Measurements from ENCODE around the gene CBX2.

CBX2 gene

GRCh38 chr17:79765708-79766107 lies 12.2 kb upstream of the CBX2 start:
- TF ChIP-seq REST (IDR thresholded peaks at IDR 0.05; ENCODE audit: insufficient read depth in 1 of 2, low read depth in 2 of 2, low read length in 2 of 2) = no peak
- no peak for TF ChIP-seq TAF1 (IDR thresholded peaks at IDR 0.05; ENCODE audit: borderline replicate concordance, insufficient read depth, low read length)
- no peak for TF ChIP-seq FOXP2 (optimal IDR thresholded peaks at IDR 0.05; ENCODE audit: borderline replicate concordance, extremely low read depth, extremely low read length, insufficient read depth)
- TF ChIP-seq POLR2AphosphoS5 (IDR thresholded peaks at IDR 0.05; ENCODE audit: low read depth, low read length) = no peak
- no peak for TF ChIP-seq SIN3A (IDR thresholded peaks at IDR 0.05; ENCODE audit: borderline replicate concordance, insufficient read depth, low read length)

- TF ChIP-seq SIN3A (IDR thresholded peaks at IDR 0.05; ENCODE audit: borderline replicate concordance, insufficient read depth, low read length) = no peak
- no peak for TF ChIP-seq FOXP2 (optimal IDR thresholded peaks at IDR 0.05; ENCODE audit: borderline replicate concordance, extremely low read depth, extremely low read length, insufficient read depth)
- no peak for TF ChIP-seq TAF1 (IDR thresholded peaks at IDR 0.05; ENCODE audit: borderline replicate concordance, insufficient read depth, low read length)
- no peak for TF ChIP-seq POLR2AphosphoS5 (IDR thresholded peaks at IDR 0.05; ENCODE audit: low read depth, low read length)
- no peak for TF ChIP-seq REST (IDR thresholded peaks at IDR 0.05; ENCODE audit: insufficient read depth in 1 of 2, low read depth in 2 of 2, low read length in 2 of 2)
These were observed 8.1 kb upstream of the CBX2 start for GRCh38 chr17:79769570-79770506.

- no peak for TF ChIP-seq FOXP2 (optimal IDR thresholded peaks at IDR 0.05; ENCODE audit: borderline replicate concordance, extremely low read depth, extremely low read length, insufficient read depth)
- TF ChIP-seq TAF1 (IDR thresholded peaks at IDR 0.05; ENCODE audit: borderline replicate concordance, insufficient read depth, low read length) = no peak
- no peak for TF ChIP-seq SIN3A (IDR thresholded peaks at IDR 0.05; ENCODE audit: borderline replicate concordance, insufficient read depth, low read length)
- TF ChIP-seq REST (IDR thresholded peaks at IDR 0.05; ENCODE audit: insufficient read depth in 1 of 2, low read depth in 2 of 2, low read length in 2 of 2) = no peak
- TF ChIP-seq POLR2AphosphoS5 (IDR thresholded peaks at IDR 0.05; ENCODE audit: low read depth, low read length) = no peak
These were observed 6.7 kb upstream of the CBX2 start for GRCh38 chr17:79771276-79771675.

GRCh38 chr17:79774561-79774975 lies 3.4 kb upstream of the CBX2 start:
- TF ChIP-seq SIN3A (IDR thresholded peaks at IDR 0.05; ENCODE audit: borderline replicate concordance, insufficient read depth, low read length) = no peak

DNA sequence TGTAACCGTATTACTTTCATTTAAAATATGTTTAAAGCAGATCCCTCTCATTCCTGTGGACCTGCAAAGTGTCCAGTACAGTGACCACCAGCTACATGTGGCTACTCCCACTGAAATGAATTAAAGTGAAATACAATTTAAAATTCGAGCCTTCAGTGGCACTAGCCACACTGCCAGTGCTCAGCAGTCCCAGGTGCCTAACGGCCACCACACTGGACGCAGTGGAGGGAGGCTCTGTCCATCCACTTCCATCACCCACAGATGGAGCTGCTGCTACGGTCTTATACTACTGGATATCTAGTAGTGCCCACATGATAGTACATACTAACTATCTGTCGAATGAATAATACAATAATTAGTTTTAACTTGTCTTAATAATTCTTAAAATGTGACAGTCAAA lies 2.3 kb upstream of the CBX2 start:
- no peak for TF ChIP-seq TAF1 (IDR thresholded peaks at IDR 0.05; ENCODE audit: borderline replicate concordance, insufficient read depth, low read length)
- no peak for TF ChIP-seq POLR2AphosphoS5 (IDR thresholded peaks at IDR 0.05; ENCODE audit: low read depth, low read length)
- no peak for TF ChIP-seq REST (IDR thresholded peaks at IDR 0.05; ENCODE audit: insufficient read depth in 1 of 2, low read depth in 2 of 2, low read length in 2 of 2)
- TF ChIP-seq SIN3A (IDR thresholded peaks at IDR 0.05; ENCODE audit: borderline replicate concordance, insufficient read depth, low read length) = no peak
- no peak for TF ChIP-seq FOXP2 (optimal IDR thresholded peaks at IDR 0.05; ENCODE audit: borderline replicate concordance, extremely low read depth, extremely low read length, insufficient read depth)
